ENCODE measurements around the gene EFNA5.

EFNA5 gene

DNA sequence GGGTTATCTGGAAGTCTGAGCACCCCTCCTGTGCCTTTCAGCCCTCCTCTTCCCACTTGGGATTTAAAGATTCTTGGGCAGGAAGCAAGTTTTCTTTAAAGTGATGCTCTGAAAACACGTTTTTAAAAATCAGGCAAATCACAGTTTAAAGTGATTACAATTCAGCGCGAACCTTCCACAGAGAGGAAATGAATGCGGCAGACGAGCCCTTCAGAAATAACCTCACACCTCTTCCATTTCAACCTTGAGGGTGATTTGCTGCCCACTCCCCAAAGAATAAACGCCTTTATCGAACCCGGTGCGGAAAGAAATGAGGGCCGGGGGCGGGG lies 2.3 kb upstream of the EFNA5 start:
- no peak for DNase-seq (ENCODE audit: low read depth in 2 of 3, low spot score in 2 of 3)

DNA sequence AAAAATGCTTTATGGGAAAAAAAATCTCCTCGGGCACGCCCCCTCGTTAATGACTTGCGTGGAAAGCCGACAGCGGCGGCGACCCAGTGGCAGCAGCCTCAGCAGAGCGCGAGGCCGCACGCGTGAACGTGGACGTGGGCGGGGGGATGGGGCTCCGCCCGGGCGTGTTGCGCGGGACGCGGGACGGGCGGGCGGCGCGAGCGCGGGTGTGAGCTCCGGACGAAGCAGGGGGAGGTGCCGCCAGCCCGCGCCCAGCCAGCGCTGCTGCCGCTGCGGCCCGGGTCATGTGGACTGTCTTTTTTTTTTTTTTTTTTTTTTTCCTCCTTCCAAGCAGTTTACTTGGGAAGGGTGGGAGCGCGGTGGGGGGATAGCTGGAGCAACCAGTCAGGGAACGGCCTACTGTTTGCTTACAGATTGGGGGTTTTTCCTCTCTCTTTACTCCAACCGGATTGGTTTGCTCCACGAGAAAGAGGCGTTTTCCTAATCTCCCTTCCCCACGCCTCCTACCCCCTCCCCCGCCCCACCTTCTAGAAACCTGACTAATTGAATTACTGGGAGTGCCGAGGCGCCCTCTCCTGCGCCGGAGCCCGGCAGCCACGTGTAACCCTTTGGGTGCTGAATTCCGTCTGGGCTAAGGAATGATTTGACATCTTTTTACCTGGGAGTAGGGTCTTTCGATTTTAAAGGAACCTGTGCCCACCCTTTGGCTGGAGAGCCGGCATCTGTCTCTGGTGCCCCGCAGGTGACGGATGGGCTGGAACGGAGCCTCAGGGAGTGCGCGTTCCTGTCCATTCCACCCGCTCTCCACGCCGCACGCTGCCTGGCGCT lies 1.7 kb upstream of the EFNA5 start:
- DNase-seq (ENCODE audit: low read depth in 2 of 3, low spot score in 2 of 3) = no peak

DNA sequence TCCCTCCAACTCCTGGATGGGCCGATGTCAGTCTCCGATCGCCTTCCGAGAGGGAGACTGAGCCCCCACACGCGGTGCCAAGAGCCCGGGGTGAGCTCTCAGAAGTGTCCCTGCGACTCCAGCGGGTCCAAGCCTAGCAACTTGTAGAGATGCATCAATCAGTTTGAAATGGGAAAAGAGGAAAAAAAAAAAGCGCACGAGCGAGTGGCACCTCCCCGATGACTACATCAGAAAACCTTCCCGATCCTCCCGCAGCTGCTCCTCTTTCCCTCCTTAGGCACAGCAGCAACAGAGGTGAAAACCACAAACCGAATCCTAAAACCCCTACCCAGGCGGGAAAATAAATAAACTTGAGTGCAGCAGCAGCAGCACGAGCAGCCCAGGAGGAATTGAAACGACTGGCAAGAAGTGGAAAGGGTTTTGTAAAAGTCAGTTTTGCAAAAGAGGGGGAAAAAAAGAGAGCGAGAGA lies 1.0 kb upstream of the EFNA5 start:
- DNase-seq (ENCODE audit: low read depth in 2 of 3, low spot score in 2 of 3) = no peak

DNA sequence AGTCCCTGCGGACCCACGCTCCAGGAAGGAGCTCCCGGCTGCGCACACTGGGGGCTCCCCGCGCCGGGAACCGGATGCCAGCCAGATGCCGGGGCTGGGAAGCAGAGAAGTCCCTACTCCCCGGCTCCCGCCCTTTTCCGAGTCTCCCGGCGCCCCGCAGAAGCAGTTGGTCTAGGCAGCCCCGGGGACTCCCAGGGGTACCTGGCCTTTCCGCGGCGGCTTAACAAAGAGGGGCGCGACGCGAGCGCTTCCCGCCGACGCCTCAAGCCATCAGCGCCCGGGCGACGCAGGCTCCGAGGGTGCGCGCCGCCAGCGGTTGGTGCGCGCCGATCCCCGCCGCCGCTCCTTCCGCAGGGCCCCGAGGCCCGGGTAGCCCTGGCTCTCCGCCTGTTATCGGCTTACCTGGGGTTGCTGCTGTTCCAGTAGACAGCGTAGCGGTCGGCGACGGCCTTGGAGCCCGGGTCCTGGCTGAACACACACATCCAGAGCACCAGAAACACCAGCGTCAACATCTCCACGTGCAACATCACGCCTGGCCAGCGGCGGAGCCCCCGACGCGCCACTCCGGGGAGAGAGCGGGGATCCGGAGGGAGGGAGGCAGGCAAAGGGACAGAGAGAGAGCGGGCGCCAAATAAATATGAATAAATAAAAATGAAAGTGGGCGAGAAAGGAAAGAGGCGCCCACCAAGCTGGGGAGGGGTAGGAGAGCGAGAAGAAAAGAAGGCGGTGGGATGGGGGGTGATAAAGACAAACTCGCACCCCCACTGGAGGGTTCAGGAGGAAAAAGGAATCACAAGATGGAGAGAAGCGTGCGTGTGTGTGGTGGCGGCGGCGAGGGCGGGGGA lies 428 bp downstream of the EFNA5 start:
- no peak for DNase-seq (ENCODE audit: low read depth in 2 of 3, low spot score in 2 of 3)

DNA sequence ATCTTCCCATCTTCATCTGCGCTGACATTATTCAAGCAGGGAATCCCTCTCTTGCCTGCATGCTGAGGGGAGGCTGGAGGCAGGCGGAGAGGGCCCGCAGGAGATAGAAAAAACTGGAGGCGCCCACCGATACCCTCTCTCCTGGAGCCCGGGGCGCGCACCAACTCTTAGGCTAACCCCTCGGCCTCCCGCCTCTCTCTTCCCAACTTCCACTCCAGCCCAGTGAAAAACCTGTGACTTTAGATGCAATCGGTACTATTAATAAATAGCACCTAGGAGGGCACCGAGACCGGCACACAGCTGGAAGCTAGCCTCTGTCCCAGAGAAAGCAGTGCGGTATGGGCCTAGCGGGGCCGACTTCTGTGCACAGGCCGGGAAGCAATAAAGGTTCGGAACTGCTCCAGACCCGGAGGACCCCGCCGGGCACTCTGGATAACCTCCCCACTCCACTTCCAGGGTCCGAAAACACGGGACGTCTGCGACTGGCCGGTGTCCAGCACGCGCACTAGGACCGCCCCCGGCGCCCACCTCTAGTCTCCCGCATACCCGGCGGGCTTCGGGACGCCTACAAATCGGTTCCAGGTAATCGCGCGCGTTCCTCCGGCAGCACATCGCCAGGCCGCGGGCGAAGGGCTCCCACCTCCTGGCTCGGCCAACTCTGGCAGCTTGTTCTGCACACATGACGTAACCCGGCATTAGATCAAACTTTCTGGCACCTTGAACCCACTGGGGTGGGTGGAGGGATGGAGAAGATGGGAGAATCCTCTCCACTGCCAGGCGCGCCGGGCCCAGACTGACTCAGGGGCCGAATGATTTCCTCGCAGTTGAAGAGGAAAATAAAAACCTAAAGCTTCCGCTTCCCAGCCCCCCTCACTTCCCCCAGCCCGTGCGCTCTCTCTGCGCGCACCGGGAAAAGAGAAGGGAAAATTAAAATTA lies 1.4 kb downstream of the EFNA5 start:
- no peak for DNase-seq (ENCODE audit: low read depth in 2 of 3, low spot score in 2 of 3)

DNA sequence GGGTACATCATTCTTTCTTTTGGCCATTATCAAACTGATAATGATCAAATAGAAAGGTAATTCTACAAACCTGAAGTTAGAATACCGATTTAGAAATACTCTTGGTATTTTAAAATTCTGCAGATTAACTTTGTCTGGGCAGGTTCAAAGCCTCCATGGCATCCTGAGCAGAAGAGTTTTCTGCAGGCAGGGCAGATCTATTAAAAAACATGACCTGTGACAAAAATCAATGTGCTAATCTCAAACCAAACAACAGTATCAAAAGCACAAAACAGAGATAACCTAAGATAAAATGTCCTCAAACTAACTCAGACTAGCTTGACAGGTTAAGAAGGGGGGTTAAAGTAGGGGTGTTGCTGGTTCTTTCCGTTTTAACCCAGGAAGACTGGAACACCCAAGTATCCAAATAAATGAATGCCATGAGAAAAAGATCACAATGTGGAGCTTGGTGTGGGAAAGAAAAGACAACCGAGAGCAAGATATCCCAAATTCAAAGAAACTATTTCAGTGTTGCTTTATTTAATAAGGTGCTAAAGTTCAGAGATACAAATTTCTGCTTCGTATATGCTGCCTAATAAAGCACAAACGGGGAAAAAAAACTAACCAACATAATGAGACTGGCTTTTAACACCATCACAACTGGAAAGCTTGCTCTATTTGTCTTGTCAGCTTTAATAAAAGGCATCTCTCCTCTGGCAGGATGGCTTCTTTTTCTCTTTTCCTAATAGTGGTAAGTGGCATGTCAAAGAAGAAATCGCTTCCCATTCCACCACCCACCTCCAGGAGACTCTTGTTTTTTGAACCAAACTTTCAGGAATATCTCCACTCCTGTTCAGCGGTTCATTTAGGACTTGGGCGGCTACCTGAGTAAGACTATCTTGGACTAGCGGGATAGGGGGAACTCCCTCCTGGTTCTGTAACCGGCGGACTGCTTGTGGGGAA lies 2.3 kb downstream of the EFNA5 start:
- no peak for DNase-seq (ENCODE audit: low read depth in 2 of 3, low spot score in 2 of 3)

DNA sequence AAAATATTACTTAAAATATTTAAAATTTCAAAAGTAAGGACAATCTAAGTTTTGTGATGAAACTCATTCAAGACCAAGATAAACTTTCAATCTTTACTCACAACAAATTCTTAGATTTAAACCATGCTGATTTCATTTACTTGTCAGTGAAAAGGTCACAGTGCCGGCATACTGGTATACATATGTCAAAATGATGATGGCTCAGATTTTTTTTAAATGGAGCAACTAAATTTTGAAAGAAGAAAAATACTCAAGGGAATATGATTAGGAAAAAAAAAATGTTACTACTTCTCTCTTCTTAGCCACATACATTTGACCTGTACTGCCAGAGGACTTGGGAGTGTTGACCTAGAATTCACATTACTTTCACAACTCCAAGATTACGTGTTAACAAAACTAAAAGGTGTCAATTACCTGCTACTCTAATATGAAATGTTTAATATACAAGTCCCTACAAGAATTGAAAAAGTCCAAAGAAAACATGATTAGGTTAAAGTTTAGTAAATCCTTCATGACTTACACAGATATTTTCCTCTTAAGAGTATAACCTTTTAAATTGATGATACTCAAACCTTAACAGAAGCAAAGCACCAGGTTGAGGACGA lies 4.6 kb downstream of the EFNA5 start:
- no peak for DNase-seq (ENCODE audit: low read depth in 2 of 3, low spot score in 2 of 3)

DNA sequence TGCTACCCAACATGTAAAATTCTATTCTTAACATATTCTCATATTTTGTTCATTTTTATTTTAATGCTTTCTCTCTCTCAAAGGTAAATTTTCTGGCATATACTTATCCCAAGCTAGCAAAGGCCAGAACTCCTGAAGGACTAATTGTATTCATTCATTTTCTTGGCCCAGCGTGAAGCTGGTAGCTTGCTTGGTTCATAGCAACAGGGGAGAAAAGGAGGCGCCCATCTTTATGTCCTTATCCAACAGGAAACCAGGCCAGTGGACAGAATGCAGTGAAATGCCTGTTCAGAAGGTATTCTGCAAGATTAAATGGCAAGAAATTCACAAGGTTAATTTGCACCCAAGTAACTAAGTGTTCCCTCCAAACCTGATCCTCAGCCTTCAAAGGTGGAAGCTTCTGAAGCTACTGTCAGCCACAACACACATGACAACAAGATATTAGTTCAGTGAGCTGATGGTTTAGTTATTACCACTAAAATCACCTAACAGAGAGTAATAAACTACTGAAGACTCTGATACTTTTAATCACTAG lies 5.6 kb downstream of the EFNA5 start:
- DNase-seq (ENCODE audit: low read depth in 2 of 3, low spot score in 2 of 3) = no peak

DNA sequence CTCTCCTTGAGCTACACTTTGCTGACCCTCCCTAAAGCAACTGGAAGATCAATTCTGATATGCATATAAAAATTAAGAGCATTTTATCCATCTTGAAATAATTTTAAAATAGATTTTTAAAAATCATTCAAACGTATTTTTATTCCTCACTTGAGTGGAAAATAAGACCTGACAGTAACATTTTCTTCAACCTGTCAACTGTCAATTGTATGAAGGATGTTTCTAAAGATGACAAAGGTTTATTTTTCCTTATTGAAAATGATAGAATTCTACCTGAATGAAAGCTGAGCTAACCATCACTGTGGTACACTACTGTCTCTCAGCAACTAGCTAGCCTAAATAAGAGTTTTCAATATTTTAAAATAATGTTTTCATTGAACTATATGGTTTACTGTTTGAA lies 7.0 kb downstream of the EFNA5 start:
- no peak for DNase-seq (ENCODE audit: low read depth in 2 of 3, low spot score in 2 of 3)

DNA sequence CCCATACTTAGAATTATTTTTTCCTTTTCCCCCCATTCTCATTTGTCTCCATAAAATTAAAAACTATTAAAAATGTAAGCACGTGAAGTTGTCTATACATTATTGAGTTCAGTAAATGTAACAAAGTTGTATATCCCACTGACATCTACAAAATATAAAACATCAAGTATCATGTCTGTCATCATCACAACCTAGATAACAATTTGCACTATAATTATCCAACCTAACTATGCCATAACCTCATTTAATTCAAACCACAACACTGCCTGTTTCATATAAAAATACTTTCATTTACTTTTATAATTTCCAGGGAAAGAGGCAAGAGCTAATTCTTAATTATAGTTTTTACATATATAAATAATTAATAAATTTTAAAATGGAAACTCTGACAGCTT lies 9.1 kb downstream of the EFNA5 start:
- no peak for DNase-seq (ENCODE audit: low read depth in 2 of 3, low spot score in 2 of 3)

DNA sequence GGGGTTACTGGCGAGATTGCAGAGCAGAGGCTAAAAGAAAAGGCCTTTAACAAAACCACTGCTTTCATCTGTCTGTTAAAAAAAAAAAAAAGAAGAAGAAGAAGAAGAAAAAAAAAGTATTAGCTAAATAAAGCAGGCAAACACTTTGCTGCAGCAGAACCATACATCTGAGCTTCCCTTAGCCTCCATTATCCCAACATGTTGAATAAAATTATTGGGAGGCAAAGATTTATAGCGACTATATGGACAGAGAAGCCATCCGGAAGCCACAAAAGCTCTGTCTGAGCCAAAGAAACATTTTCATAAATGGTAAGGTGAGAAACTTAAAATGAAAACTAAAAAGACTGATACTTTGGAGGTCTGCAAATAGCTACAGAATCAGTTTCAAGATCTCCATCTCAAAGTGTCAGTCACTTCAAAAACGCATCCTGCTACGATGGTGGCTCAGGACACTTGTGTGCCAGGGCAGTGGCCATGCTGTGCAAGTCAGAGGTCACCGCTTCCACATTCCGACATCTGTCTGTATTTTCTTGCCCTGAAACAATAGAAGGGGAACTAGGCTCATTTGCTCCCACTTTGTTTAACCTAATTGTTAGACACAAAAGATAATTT lies 9.6 kb downstream of the EFNA5 start:
- DNase-seq (ENCODE audit: low read depth in 2 of 3, low spot score in 2 of 3) = no peak

DNA sequence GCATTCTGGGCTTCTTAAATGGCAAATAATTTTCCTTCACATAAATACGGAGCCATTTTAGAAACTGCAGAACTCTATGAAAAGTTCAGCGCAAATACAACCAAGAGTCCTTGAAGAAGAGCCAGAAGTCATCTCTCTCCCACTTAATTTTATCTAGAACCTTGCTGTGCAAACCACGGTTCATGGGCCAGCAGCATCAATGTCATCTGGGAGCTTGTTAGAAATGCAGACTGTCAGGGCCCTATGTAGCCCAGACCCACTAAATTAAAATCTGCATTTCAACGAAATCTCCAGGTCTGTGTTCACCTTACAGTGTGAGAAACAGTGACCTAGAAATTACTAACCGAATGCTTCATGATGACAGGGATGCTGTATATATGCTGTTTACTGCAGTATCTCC lies 12.2 kb downstream of the EFNA5 start:
- no peak for DNase-seq (ENCODE audit: low read depth in 2 of 3, low spot score in 2 of 3)

DNA sequence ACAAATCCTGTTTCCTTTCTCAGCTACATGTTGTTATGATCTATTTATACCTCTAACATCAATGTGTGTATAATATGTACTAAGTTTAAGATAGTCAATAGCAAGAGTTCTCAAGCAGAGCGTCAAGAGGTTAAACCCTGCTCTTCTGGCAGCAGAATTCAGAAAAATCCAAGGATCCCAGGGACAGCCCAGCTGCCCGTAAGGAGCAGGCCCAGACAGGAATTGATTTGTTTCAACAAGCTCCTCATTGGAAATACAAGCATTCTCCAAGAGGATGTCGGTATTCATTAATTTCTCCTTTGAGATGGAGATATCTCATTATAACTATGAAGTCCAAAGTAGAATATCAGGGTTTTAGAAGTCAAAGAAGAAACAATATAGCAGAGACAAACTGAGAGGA lies 14.9 kb downstream of the EFNA5 start:
- no peak for DNase-seq (ENCODE audit: low read depth in 2 of 3, low spot score in 2 of 3)

DNA sequence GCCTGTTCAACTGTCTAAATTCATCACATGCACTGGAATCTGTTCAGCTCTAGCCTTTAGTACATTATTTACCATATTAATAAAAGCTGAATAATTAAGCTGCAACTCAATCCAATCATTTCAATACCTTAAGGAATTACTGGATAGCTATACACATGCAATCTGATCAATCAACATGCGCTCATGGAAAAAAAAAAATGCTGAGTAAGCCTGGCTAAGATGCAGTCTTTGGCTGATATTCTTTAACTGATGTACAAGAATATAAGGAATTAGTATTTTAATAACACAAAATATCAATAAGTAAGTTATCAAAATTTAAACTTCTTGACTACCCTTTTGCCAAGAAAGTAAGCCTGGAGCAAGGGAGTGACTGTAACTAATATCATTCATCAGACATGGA lies 15.9 kb downstream of the EFNA5 start:
- no peak for DNase-seq (ENCODE audit: low read depth in 2 of 3, low spot score in 2 of 3)

DNA sequence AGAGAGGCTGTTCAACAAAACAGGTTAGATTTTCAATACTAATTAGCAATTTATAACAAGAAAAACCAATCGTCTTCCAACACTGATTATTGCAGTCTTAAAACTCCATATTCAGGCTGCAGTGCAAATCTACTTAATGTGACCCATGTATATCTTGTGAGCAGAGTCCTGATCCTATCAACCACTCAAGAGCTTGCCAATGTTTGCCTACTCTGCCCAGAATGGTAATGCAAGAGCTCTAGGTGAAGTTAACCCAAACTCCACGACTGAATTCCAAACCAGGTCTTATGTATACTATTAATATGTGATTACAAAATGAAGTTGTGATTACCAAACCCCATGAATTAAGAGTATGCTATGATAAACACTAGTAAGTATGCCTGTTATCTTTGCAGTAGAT lies 17.1 kb downstream of the EFNA5 start:
- DNase-seq (ENCODE audit: low read depth in 2 of 3, low spot score in 2 of 3) = no peak

DNA sequence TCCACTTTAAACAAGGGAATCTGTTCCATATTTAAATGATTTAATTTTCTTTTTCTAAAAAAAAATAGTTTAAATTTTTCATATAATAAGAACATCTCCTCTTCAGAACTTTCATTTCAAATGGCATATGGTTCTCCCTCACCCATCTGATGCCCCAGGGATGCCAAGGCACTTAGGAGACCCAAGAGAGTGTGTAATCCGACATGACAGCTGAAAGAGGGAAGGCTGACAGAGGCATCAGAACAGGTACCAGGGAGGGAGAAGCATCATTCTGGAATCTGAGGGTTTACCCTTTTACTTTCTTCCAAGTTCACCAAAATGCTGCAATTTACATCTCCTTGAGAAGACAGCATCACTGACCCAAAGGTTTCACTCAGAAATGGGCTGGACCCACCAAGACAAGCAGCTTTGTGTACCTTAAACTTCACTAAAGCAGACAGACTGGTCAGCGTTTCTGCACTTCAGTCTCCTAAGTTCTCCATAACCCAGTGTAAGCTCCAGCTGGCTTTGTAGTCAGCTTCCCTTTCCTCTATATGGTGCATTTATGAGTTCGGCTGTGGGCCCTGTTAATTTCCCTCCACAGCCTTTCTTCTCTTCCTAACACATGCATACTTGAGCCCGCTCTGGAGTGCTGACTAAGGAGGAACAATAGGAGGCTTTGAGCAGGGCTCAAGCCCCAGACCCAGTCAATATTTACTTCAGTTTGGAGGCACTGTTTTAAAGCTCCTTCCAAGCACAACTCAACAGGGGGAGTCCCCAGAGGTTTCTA lies 17.7 kb downstream of the EFNA5 start:
- no peak for DNase-seq (ENCODE audit: low read depth in 2 of 3, low spot score in 2 of 3)

DNA sequence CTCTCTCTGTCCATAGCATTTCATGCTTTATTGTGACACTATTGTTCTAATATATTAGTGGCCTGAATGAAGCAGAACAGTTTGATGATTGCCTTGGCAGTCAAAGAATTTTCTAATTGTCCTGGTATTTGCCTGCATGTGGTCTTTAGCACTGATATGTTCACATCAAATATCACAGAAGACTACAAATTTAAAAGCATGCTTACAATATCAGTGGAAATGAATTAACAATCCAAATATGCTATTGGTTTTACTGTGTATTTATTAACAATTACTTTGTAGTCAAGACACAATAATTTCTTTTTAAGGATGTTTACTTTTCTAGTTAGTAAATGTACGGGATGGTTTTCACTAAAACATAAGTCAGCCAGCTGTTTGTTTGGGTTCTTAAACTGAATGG lies 18.3 kb downstream of the EFNA5 start:
- no peak for DNase-seq (ENCODE audit: low read depth in 2 of 3, low spot score in 2 of 3)

DNA sequence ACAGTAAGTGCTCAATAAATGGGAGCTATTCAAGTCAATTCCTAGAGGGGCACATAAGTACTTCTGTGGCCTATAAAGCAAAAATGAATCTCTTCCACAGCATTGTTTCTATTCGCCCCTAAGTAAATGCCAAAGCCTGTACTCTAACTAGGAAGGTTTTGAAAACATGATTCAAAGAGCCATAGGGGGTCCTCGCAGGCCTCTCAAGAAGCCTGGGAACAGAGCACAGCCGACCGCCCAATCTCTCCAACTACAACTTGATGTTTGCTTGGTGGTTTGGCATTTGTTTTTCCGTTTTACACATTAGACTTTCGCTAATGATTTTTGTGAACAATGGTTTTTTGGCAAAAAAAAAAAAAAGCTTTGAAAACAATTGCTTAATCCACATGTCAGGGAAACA lies 19.4 kb downstream of the EFNA5 start:
- no peak for DNase-seq (ENCODE audit: low read depth in 2 of 3, low spot score in 2 of 3)

DNA sequence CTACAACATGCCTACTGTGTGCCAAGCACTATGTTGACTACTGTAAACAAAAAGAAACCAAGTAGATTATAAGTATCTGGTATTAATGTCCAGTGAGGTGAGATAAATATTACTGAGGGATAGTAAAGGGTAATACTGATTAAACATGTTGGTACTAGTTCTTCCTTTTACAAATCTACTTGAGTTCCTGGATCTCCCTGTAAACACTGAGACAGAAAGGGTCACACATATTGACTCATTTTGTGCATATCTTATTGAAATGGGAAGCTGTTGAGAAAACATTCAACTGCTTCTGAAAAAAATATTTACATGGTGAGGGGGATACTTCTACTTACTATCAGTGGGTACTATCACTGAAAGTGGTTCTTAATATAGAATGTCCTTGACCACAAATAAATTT lies 24.3 kb downstream of the EFNA5 start:
- DNase-seq (ENCODE audit: low read depth in 2 of 3, low spot score in 2 of 3) = no peak
